SK-N-SH treated with all-trans-retinoic acid at 6 μM for 48 hours (cell line): ENCODE measurements around the gene RPTN.

Experiments used
- RARB ChIP-seq: fragments of 250-450 bp; sonication (Bioruptor Pico); IDR thresholded peaks from 2 replicates; pipeline ENCODE4 v1.8.0; 2021; ENCODE audit warnings: mild to moderate bottlenecking, moderate library complexity
- TCF4 ChIP-seq: fragments of 250-450 bp; sonication (Bioruptor Pico); IDR thresholded peaks from 2 replicates; pipeline ENCODE4 v1.8.0; 2021; ENCODE audit warnings: mild to moderate bottlenecking, moderate library complexity, borderline replicate concordance
- ZNF565 ChIP-seq: fragments of 450-650 bp; formaldehyde crosslinking; conservative IDR thresholded peaks from 2 replicates; pipeline ENCODE4 v1.5.0; 2020; ENCODE audit warnings: low read depth, mild to moderate bottlenecking, moderate library complexity
- ZNF70 ChIP-seq: fragments of 450-650 bp; formaldehyde crosslinking; IDR thresholded peaks from 2 replicates; pipeline ENCODE4 v1.5.0; 2020; ENCODE audit warnings: mild to moderate bottlenecking, moderate library complexity
- TF ChIP-seq, protein P1 (sequence below): fragments of 250-450 bp; sonication (Bioruptor Pico); IDR thresholded peaks from 2 replicates; pipeline ENCODE4 v1.8.0; 2020; ENCODE audit warnings: mild to moderate bottlenecking, moderate library complexity, borderline replicate concordance
- TF ChIP-seq, protein P2 (sequence below): fragments of 250-450 bp; sonication (Bioruptor Pico); IDR thresholded peaks from 2 replicates; pipeline ENCODE4 v1.5.0; 2020; ENCODE audit warnings: mild to moderate bottlenecking, moderate library complexity

DNA sequence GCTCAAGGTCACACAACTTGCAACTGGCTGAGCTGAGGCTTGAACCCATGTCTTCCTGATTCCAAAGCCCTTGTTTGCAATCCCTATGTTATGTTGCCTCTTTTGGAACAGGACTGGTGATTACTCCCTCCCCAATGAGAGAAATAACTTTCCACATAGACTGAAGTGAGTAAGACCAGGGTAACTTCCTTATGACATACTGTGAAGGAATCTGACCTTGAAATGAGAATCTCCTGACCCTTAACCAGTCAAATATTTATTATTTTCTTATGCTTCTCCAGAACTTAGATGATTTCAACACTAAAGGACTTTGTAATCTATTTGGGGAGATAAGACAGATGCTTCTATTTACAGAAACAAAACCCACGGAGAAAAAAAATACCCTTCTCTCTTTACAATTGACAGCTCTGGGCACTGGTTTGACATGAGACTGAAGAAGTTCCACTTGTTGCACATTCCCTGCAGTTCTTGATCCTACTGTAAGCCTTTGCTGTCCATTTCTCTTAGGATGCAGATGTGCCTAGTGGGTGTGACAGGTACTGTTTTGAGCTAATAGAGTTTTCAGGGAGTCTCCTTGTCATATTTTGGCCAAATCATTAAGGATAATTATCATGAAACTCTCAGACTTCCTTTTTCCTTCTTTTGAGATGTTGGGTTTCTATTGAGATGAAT is 3.9 kb upstream of the RPTN start:
- no peak for TF ChIP-seq TCF4 (CRISPR knock-in tag)
- TF ChIP-seq ZNF565 (CRISPR knock-in tag) = no peak
- no peak; the same call in 1 of the 2 replicates for TF ChIP-seq RARB (CRISPR knock-in tag)
- TF ChIP-seq, protein P1, sequence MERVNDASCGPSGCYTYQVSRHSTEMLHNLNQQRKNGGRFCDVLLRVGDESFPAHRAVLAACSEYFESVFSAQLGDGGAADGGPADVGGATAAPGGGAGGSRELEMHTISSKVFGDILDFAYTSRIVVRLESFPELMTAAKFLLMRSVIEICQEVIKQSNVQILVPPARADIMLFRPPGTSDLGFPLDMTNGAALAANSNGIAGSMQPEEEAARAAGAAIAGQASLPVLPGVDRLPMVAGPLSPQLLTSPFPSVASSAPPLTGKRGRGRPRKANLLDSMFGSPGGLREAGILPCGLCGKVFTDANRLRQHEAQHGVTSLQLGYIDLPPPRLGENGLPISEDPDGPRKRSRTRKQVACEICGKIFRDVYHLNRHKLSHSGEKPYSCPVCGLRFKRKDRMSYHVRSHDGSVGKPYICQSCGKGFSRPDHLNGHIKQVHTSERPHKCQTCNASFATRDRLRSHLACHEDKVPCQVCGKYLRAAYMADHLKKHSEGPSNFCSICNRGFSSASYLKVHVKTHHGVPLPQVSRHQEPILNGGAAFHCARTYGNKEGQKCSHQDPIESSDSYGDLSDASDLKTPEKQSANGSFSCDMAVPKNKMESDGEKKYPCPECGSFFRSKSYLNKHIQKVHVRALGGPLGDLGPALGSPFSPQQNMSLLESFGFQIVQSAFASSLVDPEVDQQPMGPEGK (CRISPR knock-in tag) = no peak
- no peak for TF ChIP-seq ZNF70 (CRISPR knock-in tag)
- TF ChIP-seq, protein P2, sequence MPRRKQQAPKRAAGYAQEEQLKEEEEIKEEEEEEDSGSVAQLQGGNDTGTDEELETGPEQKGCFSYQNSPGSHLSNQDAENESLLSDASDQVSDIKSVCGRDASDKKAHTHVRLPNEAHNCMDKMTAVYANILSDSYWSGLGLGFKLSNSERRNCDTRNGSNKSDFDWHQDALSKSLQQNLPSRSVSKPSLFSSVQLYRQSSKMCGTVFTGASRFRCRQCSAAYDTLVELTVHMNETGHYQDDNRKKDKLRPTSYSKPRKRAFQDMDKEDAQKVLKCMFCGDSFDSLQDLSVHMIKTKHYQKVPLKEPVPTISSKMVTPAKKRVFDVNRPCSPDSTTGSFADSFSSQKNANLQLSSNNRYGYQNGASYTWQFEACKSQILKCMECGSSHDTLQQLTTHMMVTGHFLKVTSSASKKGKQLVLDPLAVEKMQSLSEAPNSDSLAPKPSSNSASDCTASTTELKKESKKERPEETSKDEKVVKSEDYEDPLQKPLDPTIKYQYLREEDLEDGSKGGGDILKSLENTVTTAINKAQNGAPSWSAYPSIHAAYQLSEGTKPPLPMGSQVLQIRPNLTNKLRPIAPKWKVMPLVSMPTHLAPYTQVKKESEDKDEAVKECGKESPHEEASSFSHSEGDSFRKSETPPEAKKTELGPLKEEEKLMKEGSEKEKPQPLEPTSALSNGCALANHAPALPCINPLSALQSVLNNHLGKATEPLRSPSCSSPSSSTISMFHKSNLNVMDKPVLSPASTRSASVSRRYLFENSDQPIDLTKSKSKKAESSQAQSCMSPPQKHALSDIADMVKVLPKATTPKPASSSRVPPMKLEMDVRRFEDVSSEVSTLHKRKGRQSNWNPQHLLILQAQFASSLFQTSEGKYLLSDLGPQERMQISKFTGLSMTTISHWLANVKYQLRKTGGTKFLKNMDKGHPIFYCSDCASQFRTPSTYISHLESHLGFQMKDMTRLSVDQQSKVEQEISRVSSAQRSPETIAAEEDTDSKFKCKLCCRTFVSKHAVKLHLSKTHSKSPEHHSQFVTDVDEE = no peak
